GM20000 (cell line): ENCODE results near the gene DVL1.

Experiments
- DNase-seq: peaks from one replicate; pipeline ENCODE4 v3.0.0; 2012; ENCODE audit warnings: low spot score
- TF ChIP-seq, protein P1 (sequence below): IDR thresholded peaks from 2 replicates; pipeline ENCODE4 v1.5.1; 2012; ENCODE audit warnings: mild to moderate bottlenecking, control low read depth; ENCODE audit errors: extremely low read depth, missing control alignments

The DVL1 gene

DNA sequence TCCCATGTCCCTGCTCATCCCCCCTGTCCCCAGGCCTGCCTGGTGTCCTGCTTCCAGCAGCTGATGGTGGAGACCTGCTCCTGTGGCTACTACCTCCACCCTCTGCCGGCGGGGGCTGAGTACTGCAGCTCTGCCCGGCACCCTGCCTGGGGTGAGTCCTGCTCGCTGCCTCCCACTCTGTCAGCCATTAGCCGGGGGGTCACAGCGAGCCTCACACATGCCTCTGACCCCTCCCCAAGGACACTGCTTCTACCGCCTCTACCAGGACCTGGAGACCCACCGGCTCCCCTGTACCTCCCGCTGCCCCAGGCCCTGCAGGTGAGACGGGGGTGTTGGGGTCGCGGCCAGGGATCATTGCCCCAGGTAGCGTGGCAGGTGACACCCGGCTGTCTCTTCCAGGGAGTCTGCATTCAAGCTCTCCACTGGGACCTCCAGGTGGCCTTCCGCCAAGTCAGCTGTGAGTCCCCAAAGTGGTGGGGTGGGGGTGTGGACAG lies 58.9 kb downstream of the DVL1 start:
- DNase-seq: peak; percentile 83
- TF ChIP-seq, protein P1, sequence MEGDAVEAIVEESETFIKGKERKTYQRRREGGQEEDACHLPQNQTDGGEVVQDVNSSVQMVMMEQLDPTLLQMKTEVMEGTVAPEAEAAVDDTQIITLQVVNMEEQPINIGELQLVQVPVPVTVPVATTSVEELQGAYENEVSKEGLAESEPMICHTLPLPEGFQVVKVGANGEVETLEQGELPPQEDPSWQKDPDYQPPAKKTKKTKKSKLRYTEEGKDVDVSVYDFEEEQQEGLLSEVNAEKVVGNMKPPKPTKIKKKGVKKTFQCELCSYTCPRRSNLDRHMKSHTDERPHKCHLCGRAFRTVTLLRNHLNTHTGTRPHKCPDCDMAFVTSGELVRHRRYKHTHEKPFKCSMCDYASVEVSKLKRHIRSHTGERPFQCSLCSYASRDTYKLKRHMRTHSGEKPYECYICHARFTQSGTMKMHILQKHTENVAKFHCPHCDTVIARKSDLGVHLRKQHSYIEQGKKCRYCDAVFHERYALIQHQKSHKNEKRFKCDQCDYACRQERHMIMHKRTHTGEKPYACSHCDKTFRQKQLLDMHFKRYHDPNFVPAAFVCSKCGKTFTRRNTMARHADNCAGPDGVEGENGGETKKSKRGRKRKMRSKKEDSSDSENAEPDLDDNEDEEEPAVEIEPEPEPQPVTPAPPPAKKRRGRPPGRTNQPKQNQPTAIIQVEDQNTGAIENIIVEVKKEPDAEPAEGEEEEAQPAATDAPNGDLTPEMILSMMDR: peak; percentile 52

DNA sequence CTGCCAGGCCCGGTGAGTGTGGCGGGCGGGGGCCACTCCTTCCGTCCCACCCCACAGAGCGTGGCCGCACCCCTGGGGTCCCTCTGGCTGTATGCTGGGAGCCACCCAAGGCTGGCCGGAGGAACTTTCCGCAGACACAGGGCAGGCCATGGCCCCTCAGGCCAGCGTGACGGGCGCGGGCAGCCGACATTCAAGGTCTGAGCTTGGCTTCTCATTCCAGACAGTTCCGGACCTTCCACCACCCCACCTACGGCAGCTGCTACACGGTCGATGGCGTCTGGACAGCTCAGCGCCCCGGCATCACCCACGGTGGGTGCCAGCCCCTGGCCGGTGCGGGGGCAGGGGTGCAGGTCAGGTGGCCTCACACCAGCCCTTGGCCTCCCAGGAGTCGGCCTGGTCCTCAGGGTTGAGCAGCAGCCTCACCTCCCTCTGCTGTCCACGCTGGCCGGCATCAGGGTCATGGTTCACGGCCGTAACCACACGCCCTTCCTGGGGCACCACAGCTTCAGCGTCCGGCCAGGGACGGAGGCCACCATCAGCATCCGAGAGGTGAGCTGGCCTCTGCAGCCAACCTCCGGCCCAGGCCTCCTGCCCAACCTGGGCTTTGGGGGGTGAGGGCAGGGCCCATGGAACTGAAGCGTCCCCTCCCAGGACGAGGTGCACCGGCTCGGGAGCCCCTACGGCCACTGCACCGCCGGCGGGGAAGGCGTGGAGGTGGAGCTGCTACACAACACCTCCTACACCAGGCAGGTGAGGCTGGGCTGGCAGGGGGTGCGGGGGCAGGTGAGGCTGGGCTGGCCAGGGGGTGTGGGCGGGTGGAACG lies 61.7 kb downstream of the DVL1 start:
- DNase-seq: no peak

DNA sequence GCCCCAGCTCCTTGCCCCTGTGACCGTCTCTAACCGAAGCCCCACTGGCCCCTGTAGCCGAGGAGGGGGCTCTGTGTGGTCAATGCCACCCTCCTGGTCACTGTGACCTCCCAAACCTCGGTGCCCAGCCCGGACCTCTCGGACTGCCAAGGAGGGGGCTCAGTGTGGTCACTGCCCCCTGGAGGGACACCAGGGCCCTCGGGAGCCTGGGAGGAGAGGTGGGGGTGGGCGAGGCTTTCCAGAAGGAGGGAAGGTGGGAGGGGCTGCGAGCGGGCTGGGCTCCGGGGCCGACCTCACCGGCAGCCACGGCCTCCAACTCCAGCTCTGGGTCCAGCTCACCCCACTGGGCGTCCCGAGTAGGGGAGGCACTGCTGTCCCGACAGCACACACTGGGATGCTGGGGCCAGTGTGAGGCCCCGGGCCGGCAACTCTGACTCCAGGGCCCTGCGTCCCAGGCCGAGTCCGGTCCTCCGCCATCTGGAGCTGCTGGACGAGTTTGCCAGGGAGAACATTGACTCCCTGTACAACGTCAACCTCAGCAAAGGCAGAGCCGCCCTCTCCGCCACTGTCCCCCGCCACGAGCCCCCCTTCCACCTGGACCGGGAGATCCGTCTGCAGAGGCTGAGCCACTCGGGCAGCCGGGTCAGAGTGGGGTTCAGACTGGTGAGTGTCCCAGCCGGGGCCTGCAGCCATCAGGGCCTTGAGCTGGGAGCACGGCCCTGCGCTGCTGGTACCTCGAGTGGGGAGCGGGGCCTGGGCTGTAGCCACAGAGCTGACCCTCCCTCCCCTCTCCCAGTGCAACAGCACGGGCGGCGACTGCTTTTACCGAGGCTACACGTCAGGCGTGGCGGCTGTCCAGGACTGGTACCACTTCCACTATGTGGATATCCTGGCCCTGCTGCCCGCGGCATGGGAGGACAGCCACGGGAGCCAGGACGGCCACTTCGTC lies 62.6 kb downstream of the DVL1 start:
- TF ChIP-seq, protein P1: no peak
- no peak for DNase-seq

More for the DNA sequence above, 61.7 kb downstream of the DVL1 start:
- TF ChIP-seq, protein P1: no peak

DNA sequence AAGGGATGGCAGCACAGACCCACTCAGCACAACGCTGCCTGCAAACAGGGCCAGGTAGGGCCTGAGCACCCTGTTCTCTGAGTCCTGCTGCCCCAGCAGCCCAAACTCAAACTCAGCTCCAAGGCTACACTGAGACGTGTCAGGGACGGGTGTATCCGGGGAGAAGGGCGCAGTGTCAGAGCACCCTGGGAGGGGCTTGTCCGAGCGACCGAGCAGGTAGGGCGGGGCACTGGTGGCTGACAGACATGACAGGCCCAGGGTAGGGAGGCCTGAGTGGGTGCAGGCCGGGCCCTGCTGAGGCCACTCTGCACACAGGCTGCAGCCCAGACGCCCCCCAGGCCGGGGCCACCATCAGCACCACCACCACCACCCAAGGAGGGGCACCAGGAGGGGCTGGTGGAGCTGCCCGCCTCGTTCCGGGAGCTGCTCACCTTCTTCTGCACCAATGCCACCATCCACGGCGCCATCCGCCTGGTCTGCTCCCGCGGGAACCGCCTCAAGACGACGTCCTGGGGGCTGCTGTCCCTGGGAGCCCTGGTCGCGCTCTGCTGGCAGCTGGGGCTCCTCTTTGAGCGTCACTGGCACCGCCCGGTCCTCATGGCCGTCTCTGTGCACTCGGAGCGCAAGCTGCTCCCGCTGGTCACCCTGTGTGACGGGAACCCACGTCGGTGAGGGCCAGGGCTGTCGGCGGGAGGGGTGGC lies 63.5 kb downstream of the DVL1 start:
- TF ChIP-seq, protein P1: no peak
- DNase-seq: no peak
